Lung microvascular endothelial cell (primary cell): ENCODE measurements around the gene EHBP1L1. TPM values are rescaled to one million over a fixed set of nuclear protein-coding genes. Genes with fewer than 3 reads are reported as not detected.
A peak's percentile ranks its signal among the peaks of the same experiment; 100 is the strongest.

Experiments used
- DNase-seq, 2 donors: peaks; one replicate each; pipeline versions ENCODE4 v3.0.0 to v3.0.0-alpha.2; 2010; ENCODE audit warnings: low read depth in 2 of 2
- total RNA-seq: library from RNA; depleted of rRNA; stranded (reverse); fragments of >200 nt; gene quantifications from 2 replicates; pipeline ENCODE4 v1.2.1, GENCODE V29; 2014

The EHBP1L1 gene
- total RNA-seq, 1 donor from 2014 or later = 2.0 TPM

DNA sequence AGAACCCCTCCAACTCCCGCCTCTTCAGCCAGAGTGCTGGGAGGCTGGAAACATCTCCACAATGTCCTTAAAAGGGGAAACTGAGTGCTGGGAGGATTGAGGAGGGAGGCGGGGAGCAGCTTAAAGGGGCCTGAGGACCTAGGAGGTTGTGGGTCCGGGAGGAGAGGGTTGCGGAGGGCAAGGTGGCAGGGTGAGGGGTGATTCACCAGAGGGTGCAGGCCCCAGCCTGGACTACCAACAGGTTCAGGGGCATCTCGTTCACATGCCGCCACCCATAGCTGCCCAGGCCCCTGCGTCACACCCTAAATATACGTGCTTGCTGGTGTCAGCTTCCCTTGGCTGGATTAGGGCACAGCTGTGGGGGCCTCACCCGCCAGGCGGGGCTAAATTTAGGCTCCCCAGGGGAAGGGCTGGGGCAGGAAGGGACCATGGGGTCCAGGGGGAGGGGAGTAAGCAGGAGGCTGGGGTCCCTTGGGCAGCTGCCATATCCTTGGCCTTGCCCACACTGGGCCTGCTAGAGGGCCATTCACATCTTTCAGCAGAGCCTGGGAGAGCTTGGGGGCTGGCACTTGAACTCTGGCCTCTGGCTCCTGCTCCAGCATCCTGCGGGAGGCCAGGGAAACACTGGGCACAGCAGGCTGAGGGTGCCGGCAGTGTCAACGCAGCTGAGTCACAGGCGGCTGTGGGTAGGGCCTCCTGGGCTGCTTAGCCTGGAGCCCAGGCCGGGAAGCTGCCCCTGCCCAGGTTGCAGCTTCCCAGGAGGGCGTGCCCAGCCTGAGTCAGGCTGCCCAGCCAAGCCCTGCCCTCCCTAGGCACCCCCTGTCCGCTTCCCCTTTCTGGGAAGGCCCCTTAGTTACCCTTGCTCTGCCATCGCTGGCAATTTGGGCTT lies 1.3 kb downstream of the EHBP1L1 start:
- peak in 1 of 2 donors; percentile 43 for DNase-seq

DNA sequence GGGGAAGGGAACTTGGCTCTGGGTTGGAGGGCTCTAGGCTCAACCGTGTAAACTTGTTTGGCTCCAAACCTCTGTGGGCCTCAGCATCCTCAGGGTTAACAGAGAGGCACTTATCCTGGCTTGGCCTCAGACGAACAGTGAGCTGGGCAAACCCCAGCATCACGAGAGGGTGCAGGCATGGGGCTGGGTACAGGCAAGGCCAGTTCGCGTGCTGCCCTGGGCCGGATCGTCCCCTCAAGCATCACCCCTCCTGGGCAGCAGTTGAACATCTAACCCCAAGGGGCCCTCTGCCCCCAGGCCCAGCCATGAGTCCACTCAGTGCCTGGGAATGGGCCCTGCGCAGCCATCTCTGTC lies 1.9 kb downstream of the EHBP1L1 start:
- DNase-seq = no peak

DNA sequence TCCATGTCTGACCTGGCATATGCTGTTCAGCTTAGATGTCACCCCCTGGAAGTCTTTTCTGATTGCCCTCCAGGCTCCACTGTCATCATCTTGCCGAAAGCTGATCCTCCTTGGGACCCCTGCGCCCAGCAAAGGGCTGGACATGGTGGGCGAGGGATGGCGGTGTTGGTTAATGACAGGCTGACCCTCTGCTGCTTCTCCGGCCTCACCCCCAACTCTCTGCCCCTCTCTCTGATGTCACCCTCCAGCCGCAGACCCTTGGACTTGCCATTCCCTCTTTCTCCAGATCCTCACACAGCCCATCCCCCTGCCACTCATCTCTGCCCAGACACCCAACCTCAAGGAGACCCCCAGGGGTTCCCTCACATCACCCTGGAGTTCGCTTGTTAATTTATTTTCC lies 2.3 kb downstream of the EHBP1L1 start:
- DNase-seq = no peak

DNA sequence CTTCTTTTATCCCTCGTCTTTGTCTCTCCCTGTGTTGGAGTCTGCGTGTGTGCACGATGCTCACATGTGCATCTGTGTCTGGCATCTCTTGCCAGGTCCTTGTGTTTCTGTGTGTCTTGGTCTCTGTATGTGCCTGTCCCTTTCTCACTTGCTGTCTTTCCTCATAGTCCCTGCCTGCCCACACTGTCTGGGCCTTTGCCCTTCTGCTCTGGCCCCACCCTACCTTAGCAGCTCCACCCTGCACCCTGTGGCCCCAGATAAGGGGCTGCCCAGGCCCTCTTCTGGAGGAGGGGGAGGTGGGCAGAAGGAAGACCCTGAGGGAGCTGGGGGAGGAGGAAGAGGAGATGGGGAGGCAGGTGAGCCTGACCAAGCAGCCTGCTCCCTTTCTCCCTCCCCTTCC lies 2.8 kb downstream of the EHBP1L1 start:
- DNase-seq = no peak

DNA sequence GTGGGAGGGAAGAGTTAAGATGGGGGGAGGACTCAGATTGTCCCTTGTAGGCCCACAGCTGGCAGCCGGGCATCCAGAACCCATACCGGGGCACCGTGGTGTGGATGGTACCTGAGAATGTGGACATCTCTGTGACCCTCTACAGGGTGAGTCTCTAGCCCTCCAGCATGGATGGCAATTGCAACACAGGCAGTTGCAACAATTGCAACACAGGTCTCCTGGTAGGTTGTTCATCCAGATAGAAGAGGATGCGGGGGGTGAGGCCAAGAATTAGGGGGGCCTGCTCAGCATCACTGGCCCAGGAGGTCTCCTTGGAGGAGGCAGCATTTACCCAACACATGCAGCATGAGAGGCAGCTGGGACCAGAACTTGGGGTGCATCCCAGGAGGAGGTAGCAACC lies 3.4 kb downstream of the EHBP1L1 start:
- DNase-seq = no peak

DNA sequence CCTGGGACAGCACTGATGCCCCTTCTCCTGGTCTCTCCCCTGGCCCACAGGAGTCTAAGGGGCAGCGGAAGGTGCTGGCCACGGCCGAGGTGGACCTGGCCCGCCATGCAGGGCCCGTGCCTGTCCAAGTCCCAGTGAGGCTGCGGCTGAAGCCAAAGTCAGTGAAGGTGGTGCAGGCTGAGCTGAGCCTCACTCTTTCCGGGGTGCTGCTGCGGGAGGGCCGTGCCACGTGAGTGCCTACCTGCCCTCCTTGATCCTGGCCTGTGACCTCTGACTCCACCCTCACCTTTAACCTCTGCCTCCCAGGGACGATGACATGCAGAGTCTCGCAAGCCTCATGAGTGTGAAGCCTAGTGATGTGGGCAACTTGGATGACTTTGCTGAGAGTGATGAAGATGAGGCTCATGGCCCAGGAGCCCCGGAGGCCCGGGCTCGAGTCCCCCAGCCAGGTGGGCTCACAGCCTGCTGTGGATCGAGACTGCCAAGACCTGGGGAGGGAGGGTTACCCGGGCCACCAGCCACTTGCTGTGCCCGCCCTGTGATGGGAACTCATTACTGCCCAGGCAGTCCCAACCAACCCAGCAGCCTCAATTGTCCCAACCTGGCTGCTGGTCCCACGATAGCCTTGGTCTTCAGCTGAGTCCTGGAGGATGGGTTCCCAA lies 4.3 kb downstream of the EHBP1L1 start:
- DNase-seq = no peak

DNA sequence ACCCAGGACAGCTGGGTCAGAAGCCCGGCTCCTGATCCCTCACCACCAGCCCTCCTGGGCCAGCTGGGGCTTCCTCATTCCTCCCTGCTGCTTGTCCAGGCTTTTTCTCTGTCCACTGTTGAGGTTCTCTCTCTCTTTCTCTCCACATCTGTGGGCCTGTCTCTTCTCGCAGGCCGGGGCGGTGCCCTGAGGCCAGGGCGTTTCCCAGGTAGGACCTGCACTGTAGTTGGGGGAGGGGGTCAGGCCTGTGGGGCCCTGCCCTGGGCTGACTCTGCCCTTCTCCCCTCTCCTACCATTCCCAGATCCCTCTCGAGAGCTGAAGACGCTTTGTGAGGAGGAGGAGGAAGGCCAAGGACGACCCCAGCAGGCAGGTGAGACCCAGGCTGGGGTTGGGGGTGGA lies 4.9 kb downstream of the EHBP1L1 start:
- DNase-seq = no peak

DNA sequence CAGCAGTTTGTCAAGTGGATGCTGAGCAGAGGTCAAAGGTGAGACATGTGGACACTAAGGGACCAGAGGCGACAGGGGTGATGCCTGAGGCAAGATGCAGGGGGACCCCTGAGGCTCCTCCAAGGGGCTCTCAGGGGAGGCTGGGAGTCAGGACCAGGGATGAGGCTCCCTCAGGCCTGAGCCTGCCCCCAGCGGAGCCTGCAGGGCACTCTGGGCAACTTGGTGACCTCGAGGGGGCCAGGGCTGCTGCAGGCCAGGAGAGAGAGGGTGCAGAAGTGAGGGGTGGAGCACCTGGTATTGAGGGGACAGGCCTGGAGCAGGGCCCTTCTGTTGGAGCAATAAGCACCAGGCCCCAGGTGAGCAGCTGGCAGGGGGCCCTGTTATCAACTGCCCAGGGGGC lies 6.1 kb downstream of the EHBP1L1 start:
- DNase-seq = no peak

DNA sequence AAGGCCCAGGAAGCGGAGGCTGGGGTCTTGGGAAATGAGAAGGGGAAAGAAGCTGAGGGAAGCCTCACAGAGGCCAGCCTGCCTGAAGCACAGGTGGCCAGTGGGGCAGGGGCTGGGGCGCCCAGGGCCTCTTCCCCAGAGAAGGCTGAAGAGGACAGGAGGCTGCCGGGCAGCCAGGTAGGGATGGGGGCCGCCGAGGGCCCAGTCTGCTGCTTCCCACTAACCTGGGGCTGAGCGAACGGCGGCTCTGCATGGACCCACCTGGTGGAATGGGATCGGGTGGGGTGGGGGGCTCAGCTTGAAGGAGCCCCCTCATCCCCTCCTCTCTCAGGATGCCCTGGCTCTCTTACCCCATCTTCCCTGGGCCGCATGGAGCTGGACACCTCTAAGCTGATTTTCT lies 7.7 kb downstream of the EHBP1L1 start:
- DNase-seq = no peak

DNA sequence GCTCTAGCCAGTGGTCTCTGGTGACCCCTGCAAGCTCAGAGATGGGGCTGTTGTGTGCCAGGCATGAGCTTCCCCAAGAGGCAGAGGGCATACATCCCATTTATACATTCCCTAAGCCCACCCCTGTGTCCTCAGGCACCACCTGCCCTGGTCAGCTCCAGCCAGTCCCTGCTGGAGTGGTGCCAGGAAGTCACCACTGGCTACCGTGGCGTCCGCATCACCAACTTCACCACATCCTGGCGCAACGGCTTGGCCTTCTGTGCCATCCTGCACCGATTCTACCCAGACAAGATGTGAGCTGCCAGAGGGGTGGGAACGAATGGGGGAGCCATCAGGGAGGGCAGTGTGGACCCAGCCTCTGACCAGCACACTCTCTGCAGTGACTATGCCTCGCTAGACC lies 8.3 kb downstream of the EHBP1L1 start:
- no peak for DNase-seq

DNA sequence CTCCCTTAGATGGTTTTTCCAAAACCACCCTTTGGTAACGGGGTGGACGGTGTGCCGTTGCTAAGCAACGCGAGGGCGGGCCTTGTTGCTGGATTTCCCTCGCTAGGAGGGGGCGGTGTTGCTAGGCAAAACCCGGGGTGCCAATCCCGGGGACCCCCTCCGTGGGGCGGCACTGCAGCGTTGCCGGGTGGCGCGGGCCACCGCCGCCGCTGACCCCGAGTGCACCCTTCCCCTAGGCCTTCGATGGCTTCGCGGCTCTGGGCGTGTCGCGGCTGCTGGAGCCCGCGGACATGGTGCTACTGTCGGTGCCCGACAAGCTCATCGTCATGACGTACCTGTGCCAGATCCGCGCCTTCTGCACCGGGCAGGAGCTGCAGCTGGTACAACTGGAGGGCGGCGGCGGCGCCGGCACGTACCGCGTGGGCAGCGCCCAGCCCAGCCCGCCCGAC lies 8.9 kb downstream of the EHBP1L1 start:
- DNase-seq = peak in 1 of 2 donors; percentile 54

DNA sequence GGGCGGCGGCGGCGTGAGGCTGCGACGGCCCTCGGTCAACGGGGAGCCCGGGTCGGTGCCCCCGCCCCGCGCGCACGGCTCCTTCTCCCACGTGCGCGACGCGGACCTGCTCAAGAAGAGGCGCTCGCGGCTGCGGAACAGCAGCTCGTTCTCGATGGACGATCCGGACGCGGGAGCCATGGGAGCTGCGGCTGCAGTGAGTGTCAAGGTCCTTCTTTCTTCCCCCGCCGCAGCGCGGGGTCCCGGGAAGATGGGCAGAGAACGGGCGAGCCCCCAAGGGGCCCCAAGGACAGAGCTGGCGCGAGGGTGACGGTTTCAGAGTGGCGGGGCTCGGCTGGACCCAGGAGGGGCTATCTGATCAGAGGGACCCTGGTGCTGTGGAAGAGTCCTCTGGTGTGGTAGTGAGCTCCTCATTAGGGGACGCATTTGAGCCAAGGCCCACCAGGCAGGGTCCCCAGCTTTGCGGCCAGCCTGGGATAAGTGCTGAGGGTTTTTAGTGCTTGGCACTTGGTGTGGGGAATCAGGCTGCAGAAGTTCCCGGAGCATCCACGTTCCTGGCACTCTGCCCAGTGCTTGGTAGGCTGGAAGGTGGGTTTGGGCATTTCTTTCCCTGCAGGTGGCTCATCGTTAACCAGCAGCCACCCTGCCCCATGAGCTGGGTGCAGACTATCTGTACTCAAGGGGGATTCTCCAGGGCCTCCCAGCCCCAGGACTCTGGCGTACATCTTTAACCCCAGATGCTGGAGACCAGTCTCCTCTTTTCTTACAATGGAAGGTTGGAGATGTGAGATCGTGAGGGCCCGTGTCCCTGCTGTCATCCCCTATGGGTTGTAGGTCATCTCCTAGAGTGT lies 9.8 kb downstream of the EHBP1L1 start:
- no peak for DNase-seq

DNA sequence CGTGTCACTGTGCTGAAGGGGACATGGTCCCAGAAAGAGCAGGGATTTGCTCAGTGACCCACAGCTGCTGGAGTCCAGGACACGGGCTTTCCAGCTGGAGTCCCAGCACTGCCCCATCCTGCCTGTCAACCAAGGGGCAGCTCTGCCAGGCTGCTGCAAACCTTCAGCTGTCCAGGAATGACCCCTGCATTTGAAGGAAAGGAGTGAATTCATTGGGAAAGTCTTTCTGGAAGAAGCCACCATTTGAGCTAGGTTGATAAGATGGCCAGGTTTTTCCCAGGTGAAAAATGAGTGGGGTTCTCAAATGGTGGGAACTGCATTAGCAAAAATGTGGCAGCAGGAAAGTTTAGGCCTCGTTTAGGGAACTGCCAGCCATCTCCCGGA lies 10.4 kb downstream of the EHBP1L1 start:
- DNase-seq = no peak

DNA sequence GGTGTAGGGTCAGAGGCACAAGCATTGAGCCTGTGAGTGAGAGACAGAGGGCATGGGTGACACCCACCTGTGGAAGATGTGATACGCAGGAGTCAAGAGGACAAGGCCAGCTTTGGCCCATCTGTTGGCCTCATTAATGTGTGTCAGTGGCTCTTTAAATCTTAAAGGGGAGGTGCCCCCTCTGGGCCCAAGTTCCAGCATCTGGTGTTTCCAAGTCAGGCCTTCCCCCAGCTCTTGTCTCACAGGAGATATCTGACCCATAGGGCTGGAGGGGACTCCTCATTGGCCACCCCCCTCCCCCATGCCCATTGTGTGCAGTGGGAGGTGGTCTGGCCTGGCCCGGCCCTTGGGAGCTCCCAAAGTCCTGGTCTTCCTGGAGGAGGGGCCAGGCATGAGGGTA lies 10.8 kb downstream of the EHBP1L1 start:
- DNase-seq = no peak

DNA sequence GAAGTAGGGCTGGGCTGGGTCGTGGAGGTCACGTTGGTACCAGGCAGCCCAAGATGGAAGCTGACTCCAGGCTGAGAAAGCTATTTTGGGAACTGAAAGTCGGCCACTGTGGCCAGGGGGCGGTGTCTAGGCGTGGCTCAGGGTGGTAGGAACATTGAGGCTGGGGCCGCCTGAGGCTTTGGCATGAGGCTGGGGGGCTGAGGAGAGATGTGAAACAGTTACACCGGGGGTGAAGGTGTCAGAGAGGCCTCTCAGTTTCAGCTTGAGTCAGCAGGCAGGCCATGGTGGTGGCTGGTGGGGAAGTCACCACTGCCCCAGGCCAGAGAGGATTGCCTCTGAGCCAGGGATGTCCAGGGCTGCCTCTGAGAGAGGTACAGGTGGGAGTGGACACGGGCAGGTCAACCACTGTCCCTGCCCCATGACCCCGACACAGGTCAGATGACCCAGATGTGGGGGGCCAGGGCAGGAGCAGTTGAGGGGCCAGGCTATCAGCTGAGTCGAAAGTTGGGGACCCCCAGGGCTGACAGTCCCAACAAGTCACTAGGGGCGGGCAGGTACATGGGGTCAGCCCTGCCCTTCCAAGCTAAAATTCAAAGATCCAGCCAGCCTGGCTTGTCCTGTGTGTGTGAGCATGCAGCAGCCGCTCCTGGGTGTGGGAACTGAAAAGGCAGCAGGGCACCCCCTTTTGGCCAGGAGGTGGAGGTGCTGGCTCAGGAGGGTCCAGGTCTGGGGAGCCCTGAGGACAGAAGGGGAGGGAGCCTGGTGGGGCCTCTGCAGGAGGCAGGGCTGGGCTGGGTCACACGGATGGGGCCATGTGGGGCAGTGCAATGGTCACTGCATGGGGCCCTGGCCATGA lies 12.6 kb downstream of the EHBP1L1 start:
- DNase-seq = peak; percentile 77 to 86

DNA sequence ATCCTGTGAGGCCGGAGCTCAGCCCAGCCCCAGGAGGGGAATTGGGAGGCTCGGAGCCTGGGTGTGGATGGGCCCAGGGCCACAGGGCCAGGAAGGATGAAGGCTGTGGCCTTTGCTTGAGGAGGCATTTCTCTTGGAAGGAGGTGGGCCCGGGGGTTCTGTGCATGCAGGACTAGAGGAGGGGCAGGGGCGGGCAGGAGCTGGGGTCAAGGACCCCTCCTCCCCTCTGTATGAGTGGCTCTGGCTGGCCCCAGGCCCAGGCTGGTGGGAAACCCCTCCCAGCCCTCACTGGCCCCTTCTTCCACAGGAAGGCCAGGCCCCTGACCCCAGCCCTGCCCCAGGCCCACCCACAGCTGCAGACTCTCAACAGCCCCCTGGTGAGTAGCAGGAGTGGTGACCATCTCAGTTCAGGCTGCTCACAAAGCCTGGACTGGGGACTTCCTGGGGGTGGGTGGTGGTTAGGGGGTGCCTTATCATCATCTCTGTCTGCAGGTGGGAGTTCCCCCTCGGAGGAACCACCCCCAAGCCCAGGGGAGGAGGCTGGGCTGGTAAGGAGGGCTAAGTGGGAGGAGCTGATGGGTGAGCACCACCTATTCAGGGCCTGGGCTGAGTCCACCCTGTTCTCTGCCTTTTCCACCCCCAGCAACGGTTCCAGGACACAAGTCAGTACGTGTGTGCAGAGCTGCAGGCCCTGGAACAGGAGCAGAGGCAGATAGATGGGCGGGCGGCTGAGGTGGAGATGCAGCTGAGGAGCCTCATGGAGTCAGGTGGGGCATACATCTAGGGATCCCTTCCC lies 13.8 kb downstream of the EHBP1L1 start:
- DNase-seq = no peak

DNA sequence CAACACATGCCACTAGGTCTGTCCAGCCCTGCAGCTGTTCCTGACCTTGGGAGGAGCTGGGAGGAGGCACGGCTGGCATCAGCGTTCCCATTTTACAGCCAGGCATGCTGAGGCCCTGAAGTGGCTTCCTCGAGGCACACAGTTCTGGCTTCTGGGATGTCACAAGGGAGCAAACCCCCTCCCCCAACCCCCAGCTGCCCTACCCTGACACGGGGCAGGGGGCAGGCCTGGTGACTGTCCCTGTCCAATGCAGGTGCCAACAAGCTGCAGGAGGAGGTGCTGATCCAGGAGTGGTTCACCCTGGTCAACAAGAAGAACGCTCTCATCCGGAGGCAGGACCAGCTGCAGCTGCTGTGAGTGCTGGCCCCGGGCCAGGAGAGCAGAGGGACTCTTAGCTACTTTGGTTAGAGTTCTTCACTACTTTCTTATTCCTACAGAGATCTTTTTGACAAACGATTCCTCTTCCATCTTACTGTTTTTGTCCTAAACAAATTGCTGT lies 14.4 kb downstream of the EHBP1L1 start:
- DNase-seq = peak in 1 of 2 donors; percentile 52

DNA sequence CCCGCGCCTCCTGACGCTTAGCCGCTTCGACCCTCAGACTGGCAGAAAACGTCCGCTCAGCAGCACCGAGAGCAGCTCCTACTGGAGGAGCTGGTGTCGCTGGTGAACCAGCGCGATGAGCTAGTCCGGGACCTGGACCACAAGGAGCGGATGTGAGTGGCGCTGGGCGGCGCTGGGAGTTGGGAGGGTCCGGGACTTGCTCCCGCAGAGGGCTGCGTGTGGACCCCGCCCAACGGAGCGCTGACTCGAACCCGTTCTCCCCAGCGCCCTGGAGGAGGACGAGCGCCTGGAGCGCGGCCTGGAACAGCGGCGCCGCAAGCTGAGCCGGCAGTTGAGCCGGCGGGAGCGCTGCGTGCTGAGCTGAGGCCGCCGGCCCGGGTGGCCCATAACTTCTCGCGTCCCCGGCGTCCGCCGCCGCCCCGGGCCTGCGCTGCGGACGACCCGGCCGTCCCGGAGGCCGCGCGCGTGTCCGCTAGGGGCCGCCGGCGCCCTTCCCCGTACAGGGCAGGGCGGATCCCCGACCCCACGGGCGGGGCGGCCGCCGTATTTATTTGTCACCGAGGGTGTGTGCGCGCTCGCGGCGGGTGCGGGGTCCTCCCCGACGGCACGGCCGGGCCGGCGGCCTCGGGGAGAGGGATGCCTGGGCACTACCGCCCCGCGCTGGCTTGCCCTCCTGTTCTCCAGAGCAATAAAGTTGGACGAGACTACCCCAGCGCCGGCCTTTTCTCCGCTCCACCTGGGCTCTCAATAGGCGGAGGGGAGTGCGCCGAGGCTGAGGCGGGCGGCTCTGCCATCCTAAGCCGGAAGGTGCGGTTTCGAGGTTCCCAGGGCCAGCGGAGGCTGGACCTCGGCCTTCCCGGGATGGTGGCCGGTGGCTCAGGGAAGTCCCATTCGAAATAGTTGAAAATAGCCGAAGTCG lies 16.3 kb downstream of the EHBP1L1 start:
- peak; percentile 66 to 79 for DNase-seq
